Measurements from ENCODE around the gene ACKR3.

- no peak for TF ChIP-seq RAD21 (IDR thresholded peaks at IDR 0.05; ENCODE audit: low read length)
- no peak for TF ChIP-seq MAFK (IDR thresholded peaks at IDR 0.05; ENCODE audit: low read depth, low read length)
- no peak for TF ChIP-seq CTCF (conservative IDR thresholded peaks at IDR 0.05; ENCODE audit: low read depth, low read length)
- TF ChIP-seq FOS (IDR thresholded peaks at IDR 0.05; ENCODE audit: low read depth, low read length): no peak
- TF ChIP-seq USF2 (IDR thresholded peaks at IDR 0.05; ENCODE audit: low read depth, low read length): no peak
- no peak for TF ChIP-seq POLR2A (IDR thresholded peaks at IDR 0.05; ENCODE audit: low read depth, low read length)
Measured at GRCh38 chr2:236576087-236576486, 6.5 kb downstream of the ACKR3 start.
